ENCODE results near the gene MYO1G. TPM values are rescaled to one million over a fixed set of nuclear protein-coding genes. Genes with fewer than 3 reads are reported as not detected.

Gene MYO1G
- total and polyA plus RNA-seq, 2 donors from 2014 or later: 0.60 to 14.3 TPM

DNA sequence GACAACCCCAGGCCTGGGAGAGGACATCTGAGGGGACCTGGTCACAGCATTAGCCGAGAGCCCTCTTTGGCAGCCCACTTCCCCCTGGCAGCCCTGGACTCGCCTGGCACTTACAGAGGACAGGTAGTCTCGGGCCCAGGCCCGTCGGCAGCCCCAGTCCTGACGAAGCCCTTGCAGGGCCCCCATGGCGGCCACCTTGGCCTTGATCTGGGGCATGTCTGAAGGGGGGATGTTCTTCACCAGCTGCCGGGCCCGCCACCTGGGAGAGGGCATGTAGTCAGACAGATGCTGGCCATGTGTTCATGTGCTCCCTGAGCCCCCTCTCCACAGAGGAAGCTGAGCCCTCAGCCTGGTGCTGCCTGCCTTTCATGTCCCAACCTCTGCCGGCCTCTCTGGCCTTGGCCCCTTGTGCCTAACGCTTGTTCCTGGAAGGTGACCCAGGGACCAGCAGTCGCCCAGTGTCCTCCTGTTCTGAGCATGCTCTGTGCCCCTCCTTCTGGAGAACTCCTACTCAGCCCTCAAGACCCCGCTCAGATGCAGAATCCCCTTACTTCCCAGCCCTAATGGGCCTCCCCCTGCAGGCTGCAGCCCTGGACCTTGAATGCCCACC is 13.9 kb downstream of the MYO1G start:
- no peak overlapping the region for H3K9ac ChIP-seq (ENCODE audit: low read length in 3 of 3)
- H3K4me1 ChIP-seq (ENCODE audit: control insufficient read depth in 2 of 3, insufficient read depth in 2 of 3, low read depth in 1 of 3, low read length in 3 of 3): peaks cover 0 to 4% (median 0%) of the 10 kb centered on the region in 3 donors
- no peaks in the 10 kb centered on the region for H3K36me3 ChIP-seq (ENCODE audit: control insufficient read depth in 2 of 3, insufficient read depth in 3 of 3, low read length in 3 of 3)
- H3K4me3 ChIP-seq (ENCODE audit: low read length in 3 of 3): no peak overlapping the region
- no peak overlapping the region for H3K27ac ChIP-seq (ENCODE audit: low read depth in 2 of 2, low read length in 2 of 2)
- FAIRE-seq (no peak), DNase-seq (peak in 2 of 5 donors; percentile 38 to 67)
- TF ChIP-seq, protein P1, sequence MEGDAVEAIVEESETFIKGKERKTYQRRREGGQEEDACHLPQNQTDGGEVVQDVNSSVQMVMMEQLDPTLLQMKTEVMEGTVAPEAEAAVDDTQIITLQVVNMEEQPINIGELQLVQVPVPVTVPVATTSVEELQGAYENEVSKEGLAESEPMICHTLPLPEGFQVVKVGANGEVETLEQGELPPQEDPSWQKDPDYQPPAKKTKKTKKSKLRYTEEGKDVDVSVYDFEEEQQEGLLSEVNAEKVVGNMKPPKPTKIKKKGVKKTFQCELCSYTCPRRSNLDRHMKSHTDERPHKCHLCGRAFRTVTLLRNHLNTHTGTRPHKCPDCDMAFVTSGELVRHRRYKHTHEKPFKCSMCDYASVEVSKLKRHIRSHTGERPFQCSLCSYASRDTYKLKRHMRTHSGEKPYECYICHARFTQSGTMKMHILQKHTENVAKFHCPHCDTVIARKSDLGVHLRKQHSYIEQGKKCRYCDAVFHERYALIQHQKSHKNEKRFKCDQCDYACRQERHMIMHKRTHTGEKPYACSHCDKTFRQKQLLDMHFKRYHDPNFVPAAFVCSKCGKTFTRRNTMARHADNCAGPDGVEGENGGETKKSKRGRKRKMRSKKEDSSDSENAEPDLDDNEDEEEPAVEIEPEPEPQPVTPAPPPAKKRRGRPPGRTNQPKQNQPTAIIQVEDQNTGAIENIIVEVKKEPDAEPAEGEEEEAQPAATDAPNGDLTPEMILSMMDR (IDR thresholded peaks at IDR 0.05; ENCODE audit: borderline replicate concordance, extremely low read depth, insufficient read depth): no peak
- H3K27me3 ChIP-seq (ENCODE audit: control insufficient read depth, insufficient read depth, low read length): no peaks in the 10 kb centered on the region
- intact Hi-C loops (cut with DNase I): no loop called here
- H3K9me3 ChIP-seq (ENCODE audit: control insufficient read depth in 2 of 3, insufficient read depth in 1 of 3, low read length in 3 of 3): no peaks in the 10 kb centered on the region

DNA sequence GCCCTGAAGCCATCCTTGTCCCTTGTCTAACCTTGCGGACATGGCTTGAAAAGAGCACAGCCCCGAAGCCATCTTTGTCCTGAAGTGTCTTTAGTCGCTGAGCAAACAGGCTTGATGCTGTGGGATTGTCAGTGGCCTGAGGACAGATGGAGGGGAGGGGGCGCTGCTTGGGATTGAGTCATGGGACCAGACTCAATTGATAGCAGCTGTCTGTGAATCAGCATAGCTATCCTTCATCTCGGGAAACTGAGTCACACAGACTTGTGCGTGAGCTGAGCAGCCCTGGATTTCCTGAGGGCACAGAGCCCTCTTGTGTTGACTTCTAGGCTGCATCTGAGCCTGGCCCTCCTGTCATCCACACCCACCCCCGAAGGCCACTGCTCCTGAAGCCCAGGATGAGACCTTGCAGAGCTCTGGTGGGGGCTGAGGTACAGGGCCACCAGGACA is 14.4 kb downstream of the MYO1G start:
- no peaks in the 10 kb centered on the region for H3K9me3 ChIP-seq (ENCODE audit: control insufficient read depth in 2 of 3, insufficient read depth in 1 of 3, low read length in 3 of 3)
- intact Hi-C loops (cut with DNase I): no loop called here
- no peaks in the 10 kb centered on the region for H3K36me3 ChIP-seq (ENCODE audit: control insufficient read depth in 2 of 3, insufficient read depth in 3 of 3, low read length in 3 of 3)
- H3K27ac ChIP-seq (ENCODE audit: low read depth in 2 of 2, low read length in 2 of 2): no peak overlapping the region
- FAIRE-seq: no peak
- TF ChIP-seq, protein P1 (IDR thresholded peaks at IDR 0.05; ENCODE audit: borderline replicate concordance, extremely low read depth, insufficient read depth): no peak
- no peak overlapping the region for H3K9ac ChIP-seq (ENCODE audit: low read length in 3 of 3)
- peak in 1 of 5 donors; percentile 8 for DNase-seq
- H3K4me3 ChIP-seq (ENCODE audit: low read length in 3 of 3): no peak overlapping the region
- no peaks in the 10 kb centered on the region for H3K27me3 ChIP-seq (ENCODE audit: control insufficient read depth, insufficient read depth, low read length)
- H3K4me1 ChIP-seq (ENCODE audit: control insufficient read depth in 2 of 3, insufficient read depth in 2 of 3, low read depth in 1 of 3, low read length in 3 of 3): peaks cover 0 to 4% (median 0%) of the 10 kb centered on the region in 3 donors

DNA sequence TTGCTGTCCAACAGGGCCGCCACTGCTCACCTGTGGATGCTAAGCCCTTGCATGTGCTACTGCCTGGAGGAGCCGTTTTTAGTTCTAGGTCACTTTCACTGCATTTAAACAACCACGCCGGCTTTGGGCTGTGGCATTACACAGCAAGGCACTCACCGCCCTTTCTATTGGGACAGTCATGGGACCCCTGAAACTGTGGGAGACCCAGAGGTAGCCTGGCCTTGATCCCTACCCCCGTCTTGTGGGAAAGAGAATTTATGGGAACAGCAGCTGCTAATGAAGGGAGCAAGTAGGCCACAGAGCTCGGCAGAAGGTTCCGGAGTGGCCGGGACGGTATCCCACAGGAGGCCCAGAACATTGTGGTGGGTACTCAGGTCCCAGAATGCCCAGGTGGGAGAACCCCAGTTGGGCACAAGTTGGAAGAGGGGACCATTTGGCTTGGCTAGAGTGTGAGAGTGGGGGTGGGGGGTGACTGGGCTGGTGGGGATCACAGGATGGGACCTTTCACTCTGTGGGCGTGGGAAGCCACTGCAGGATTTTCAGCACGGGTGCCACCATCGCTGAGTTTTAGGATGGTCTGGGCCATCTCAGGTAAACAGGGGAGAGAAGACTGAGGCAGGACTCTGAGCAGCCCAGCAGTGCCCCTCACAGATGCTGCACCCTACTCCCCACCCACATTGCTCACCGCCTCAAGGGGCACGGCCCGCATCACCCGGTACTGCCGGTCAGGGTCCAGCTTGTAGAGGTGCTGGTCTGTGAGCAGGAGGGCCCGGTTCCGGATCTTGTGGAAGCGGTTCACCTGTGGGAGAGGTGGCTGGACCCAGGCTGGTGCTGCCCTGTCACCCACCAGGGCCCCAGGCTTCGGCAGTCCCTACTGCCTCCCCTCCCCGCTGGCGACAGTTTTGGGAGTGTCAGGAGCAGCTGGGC is 15.2 kb downstream of the MYO1G start:
- intact Hi-C loops (cut with DNase I): no loop called here
- Histone ChIP-seq H3K36me3 (ENCODE audit: control insufficient read depth in 2 of 3, insufficient read depth in 3 of 3, low read length in 3 of 3) (no peaks in the 10 kb centered on the region), H3K27me3 (ENCODE audit: control insufficient read depth, insufficient read depth, low read length) (no peaks in the 10 kb centered on the region), H3K4me3 (ENCODE audit: low read length in 3 of 3) (no peak overlapping the region), H3K9me3 (ENCODE audit: control insufficient read depth in 2 of 3, insufficient read depth in 1 of 3, low read length in 3 of 3) (no peaks in the 10 kb centered on the region), H3K9ac (ENCODE audit: low read length in 3 of 3) (no peak overlapping the region), H3K27ac (ENCODE audit: low read depth in 2 of 2, low read length in 2 of 2) (no peak overlapping the region), H3K4me1 (ENCODE audit: control insufficient read depth in 2 of 3, insufficient read depth in 2 of 3, low read depth in 1 of 3, low read length in 3 of 3) (peaks cover 0 to 4% (median 0%) of the 10 kb centered on the region in 3 donors)
- no peak for FAIRE-seq
- TF ChIP-seq, protein P1 (IDR thresholded peaks at IDR 0.05; ENCODE audit: borderline replicate concordance, extremely low read depth, insufficient read depth): no peak
- peak in 2 of 5 donors; percentile 9 to 41 for DNase-seq
